GM23248 (cell line): Measurements from ENCODE around the gene CSF1R.

Experiments used
- EZH2 ChIP-seq: fragments of 200-600 bp; sonication (generic); IDR thresholded peaks from 2 replicates; pipeline ENCODE4 v1.6.1; 2018; ENCODE audit warnings: antibody characterized with exemption, mild to moderate bottlenecking; ENCODE audit not compliant: insufficient read depth, poor library complexity, severe bottlenecking
- EZH2phosphoT487 ChIP-seq: fragments of 200-600 bp; sonication (generic); IDR thresholded peaks from 2 replicates; pipeline ENCODE4 v1.6.1; 2018; ENCODE audit warnings: antibody characterized with exemption, moderate library complexity, mild to moderate bottlenecking, low read depth; ENCODE audit not compliant: insufficient read depth

DNA sequence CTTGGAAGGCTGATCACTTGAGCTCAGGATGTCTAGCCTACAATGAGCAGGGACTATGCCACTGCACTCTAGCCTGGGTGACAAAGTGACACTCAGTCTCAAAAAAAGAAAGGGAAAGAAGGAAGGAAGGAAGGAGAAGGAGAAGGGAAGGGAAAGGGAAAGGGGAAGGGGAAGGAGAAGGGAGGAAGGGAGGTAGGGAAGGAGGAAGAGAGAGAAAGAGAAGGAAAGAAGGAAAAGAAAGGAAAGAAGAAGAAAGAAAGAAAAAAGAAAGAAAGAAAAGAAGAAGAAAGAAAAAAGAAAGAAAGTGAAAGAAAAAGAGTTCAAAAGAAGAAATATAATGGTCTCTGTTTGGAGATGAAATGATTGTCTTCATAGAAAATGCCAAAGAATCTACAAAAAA is 10.8 kb upstream of the CSF1R start:
- TF ChIP-seq EZH2 (no peak), EZH2phosphoT487 (no peak)
